K562 (cell line): ENCODE data around the gene UBE2E1. TPM values are rescaled to one million over a fixed set of nuclear protein-coding genes. Genes with fewer than 3 reads are reported as not detected.

Experiments
- GABPB1 ChIP-seq: sonication (generic); formaldehyde crosslinking; IDR thresholded peaks from 2 replicates; pipeline ENCODE4 v1.8.0; 2022; ENCODE audit warnings: mild to moderate bottlenecking, missing genetic modification reagents
- NFRKB ChIP-seq: fragments of 450-650 bp; IDR thresholded peaks from 2 replicates; pipeline ENCODE4 v1.6.1; 2016; ENCODE audit warnings: low read depth
- OTX1 ChIP-seq: fragments of 450-650 bp; formaldehyde crosslinking; IDR thresholded peaks from 2 replicates; pipeline ENCODE4 v1.4.0; 2022; ENCODE audit warnings: mild to moderate bottlenecking
- SMAD1 ChIP-seq: fragments of 150-350 bp; IDR thresholded peaks from 2 replicates; pipeline ENCODE4 v1.6.1; 2014; ENCODE audit warnings: low read length, low read depth; ENCODE audit not compliant: partially characterized antibody
- ZNF780A ChIP-seq: fragments of 250-450 bp; sonication (Bioruptor Pico); IDR thresholded peaks from 2 replicates; pipeline ENCODE4 v1.5.0; 2021; ENCODE audit warnings: mild to moderate bottlenecking
- polyA plus RNA-seq, 8 experiments: library from polyadenylated mRNA; depleted of rRNA in 4 of 8; stranded (reverse) in 5 of 8; unstranded in 3 of 8; fragments of >200 nt; fragmentation: Nextera tagmentation in 2 of 8; fragmentation: Illumina TruSeq in 1 of 8; extraction: Ambion mirVana in 2 of 8; extraction: Trizol in 1 of 8; gene quantifications; 2 replicates each; pipeline versions ENCODE4 v1.2.1 to v1.2.3, GENCODE V29; 2011 to 2014; ENCODE audit warnings: inconsistent platforms in 1 of 8, missing spikeins in 1 of 8
- total RNA-seq, 7 experiments: library from RNA; depleted of rRNA in 6 of 7; stranded (reverse); fragments of >200 nt in 6 of 7; fragmentation: Illumina TruSeq in 2 of 7; extraction: Trizol in 2 of 7; gene quantifications; 2 replicates each; pipeline versions ENCODE4 v1.2.1 to v1.2.3, GENCODE V29; 2011 to 2021; ENCODE audit warnings: low replicate concordance in 1 of 7
- TF ChIP-seq, protein P1 (sequence below), 2 experiments: fragments of 450-650 bp; IDR thresholded peaks; 2 replicates each; pipeline ENCODE4 v1.6.1; 2016
- TF ChIP-seq, protein P2 (sequence below): fragments of 450-650 bp; IDR thresholded peaks from 2 replicates; pipeline ENCODE4 v1.6.1; 2016; ENCODE audit warnings: antibody characterized with exemption
- TF ChIP-seq, protein P3 (sequence below), 2 experiments: fragments of 450-650 bp in 1 of 2; sonication (generic) in 1 of 2; formaldehyde crosslinking in 1 of 2; IDR thresholded peaks; 2 replicates each; pipeline versions ENCODE4 v1.7.1 to v1.9.0; 2016 to 2022; ENCODE audit warnings: inconsistent platforms in 1 of 2, mild to moderate bottlenecking in 1 of 2, missing genetic modification reagents in 1 of 2

UBE2E1 gene
- total and polyA plus RNA-seq, 9 of the 15 experiments (the other 6 are each of a cell fraction or from before 2014, with no cell fraction given) = 54.4 to 294 (median 165) TPM

DNA sequence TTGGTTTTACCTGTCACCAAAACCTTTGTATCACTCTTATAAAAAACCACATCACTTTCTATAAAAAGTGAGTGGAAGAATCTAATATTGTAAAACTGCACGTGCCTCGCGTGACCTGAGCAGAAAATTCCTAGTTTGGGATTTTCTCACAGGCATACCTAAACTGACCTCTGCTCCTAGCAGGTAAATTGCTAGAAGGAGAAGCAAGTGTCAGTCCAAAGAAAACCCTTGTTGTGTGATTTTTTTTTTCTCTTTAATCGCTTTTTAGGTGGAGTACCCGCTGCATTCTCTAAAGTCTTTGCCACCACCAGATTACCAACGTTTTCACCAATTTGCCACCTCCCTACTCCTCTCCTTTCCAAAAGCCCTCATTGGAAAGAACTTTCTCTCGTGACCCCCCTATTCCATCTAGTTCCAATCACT lies 534 bp upstream of the UBE2E1 start (continued):
- TF ChIP-seq, protein P1, sequence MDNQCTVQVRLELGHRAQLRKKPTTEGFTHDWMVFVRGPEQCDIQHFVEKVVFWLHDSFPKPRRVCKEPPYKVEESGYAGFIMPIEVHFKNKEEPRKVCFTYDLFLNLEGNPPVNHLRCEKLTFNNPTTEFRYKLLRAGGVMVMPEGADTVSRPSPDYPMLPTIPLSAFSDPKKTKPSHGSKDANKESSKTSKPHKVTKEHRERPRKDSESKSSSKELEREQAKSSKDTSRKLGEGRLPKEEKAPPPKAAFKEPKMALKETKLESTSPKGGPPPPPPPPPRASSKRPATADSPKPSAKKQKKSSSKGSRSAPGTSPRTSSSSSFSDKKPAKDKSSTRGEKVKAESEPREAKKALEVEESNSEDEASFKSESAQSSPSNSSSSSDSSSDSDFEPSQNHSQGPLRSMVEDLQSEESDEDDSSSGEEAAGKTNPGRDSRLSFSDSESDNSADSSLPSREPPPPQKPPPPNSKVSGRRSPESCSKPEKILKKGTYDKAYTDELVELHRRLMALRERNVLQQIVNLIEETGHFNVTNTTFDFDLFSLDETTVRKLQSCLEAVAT (IDR thresholded peaks at IDR 0.05) = peak in 1 of 2 experiments; percentile 57; a peak in 1 of 4 replicates
- TF ChIP-seq, protein P2, sequence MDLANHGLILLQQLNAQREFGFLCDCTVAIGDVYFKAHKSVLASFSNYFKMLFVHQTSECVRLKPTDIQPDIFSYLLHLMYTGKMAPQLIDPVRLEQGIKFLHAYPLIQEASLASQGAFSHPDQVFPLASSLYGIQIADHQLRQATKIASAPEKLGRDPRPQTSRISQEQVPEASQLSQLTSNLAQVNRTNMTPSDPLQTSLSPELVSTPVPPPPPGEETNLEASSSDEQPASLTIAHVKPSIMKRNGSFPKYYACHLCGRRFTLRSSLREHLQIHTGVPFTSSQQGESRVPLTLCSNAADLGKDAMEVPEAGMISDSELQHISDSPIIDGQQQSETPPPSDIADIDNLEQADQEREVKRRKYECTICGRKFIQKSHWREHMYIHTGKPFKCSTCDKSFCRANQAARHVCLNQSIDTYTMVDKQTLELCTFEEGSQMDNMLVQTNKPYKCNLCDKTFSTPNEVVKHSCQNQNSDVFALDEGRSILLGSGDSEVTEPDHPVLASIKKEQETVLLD = peak; percentile 38; the same call in 1 of the 2 replicates
- TF ChIP-seq SMAD1 (no peak), ZNF780A (CRISPR knock-in tag) (no peak), OTX1 (CRISPR knock-in tag) (0 out of 2 replicates have a peak, but pooled peaks have one; percentile 14), GABPB1 (0 out of 2 replicates have a peak, but pooled peaks have one; percentile 9), NFRKB (0 out of 2 replicates have a peak, but pooled peaks have one; percentile 34)
- TF ChIP-seq, protein P3, sequence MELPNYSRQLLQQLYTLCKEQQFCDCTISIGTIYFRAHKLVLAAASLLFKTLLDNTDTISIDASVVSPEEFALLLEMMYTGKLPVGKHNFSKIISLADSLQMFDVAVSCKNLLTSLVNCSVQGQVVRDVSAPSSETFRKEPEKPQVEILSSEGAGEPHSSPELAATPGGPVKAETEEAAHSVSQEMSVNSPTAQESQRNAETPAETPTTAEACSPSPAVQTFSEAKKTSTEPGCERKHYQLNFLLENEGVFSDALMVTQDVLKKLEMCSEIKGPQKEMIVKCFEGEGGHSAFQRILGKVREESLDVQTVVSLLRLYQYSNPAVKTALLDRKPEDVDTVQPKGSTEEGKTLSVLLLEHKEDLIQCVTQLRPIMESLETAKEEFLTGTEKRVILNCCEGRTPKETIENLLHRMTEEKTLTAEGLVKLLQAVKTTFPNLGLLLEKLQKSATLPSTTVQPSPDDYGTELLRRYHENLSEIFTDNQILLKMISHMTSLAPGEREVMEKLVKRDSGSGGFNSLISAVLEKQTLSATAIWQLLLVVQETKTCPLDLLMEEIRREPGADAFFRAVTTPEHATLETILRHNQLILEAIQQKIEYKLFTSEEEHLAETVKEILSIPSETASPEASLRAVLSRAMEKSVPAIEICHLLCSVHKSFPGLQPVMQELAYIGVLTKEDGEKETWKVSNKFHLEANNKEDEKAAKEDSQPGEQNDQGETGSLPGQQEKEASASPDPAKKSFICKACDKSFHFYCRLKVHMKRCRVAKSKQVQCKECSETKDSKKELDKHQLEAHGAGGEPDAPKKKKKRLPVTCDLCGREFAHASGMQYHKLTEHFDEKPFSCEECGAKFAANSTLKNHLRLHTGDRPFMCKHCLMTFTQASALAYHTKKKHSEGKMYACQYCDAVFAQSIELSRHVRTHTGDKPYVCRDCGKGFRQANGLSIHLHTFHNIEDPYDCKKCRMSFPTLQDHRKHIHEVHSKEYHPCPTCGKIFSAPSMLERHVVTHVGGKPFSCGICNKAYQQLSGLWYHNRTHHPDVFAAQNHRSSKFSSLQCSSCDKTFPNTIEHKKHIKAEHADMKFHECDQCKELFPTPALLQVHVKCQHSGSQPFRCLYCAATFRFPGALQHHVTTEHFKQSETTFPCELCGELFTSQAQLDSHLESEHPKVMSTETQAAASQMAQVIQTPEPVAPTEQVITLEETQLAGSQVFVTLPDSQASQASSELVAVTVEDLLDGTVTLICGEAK (IDR thresholded peaks at IDR 0.05) = peak; percentile 49; the same call in 1 of the 2 replicates
- TF ChIP-seq, protein P3 (CRISPR knock-in tag; IDR thresholded peaks at IDR 0.05) = no peak
